Thyroid gland (tissue), 4 donors: ENCODE data around the gene STYK1.

Source experiments
- POLR2A ChIP-seq, 2 donors: fragments of 450-650 bp; IDR thresholded peaks; one replicate each; pipeline ENCODE4 v1.6.1; 2017; ENCODE audit warnings: antibody characterized with exemption in 2 of 2, mild to moderate bottlenecking in 2 of 2, moderate library complexity in 1 of 2
- TF ChIP-seq, protein P1 (sequence below), 6 experiments: fragments of 200-600 bp in 3 of 6; fragments of 450-650 bp in 3 of 6; sonication (generic) in 3 of 6; IDR thresholded peaks; one replicate each; pipeline ENCODE4 v1.5.1; 2016 to 2019; ENCODE audit warnings: antibody characterized with exemption in 6 of 6, mild to moderate bottlenecking in 2 of 6, inconsistent platforms in 1 of 6, moderate library complexity in 1 of 6

DNA sequence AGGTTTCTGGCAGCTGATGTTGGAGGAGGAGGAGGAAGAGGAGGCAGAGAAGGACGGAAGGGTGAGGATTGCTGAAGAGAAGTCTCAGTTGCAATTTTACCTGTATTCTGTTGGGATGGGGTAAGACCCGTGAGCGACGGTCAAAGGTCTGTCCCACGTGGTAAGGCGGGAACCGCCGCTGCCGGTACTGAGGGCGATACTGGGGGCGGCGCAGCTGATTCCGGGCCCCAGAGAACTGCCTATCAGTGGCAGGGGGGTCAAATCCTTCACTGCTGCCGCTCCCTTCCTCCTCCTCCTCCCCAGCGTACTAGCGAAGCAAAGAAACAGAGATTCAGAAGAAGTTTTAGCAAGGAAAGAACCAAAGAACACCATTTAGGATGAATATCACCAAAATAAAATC lies 36.0 kb upstream of the STYK1 start:
- TF ChIP-seq POLR2A (IDR thresholded peaks at IDR 0.05), result no peak
- TF ChIP-seq, protein P1, sequence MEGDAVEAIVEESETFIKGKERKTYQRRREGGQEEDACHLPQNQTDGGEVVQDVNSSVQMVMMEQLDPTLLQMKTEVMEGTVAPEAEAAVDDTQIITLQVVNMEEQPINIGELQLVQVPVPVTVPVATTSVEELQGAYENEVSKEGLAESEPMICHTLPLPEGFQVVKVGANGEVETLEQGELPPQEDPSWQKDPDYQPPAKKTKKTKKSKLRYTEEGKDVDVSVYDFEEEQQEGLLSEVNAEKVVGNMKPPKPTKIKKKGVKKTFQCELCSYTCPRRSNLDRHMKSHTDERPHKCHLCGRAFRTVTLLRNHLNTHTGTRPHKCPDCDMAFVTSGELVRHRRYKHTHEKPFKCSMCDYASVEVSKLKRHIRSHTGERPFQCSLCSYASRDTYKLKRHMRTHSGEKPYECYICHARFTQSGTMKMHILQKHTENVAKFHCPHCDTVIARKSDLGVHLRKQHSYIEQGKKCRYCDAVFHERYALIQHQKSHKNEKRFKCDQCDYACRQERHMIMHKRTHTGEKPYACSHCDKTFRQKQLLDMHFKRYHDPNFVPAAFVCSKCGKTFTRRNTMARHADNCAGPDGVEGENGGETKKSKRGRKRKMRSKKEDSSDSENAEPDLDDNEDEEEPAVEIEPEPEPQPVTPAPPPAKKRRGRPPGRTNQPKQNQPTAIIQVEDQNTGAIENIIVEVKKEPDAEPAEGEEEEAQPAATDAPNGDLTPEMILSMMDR (IDR thresholded peaks at IDR 0.05), result no peak
